ENCODE measurements around the gene WDR36.

WDR36 gene

GRCh38 chr5:111072949-111073682 lies 19.0 kb upstream of the WDR36 start:
- Histone ChIP-seq H3K9me3 (ENCODE audit: control insufficient read depth, low read length) (no peaks in the 10 kb centered on the region), H3K9ac (ENCODE audit: low read length) (no peak overlapping the region), H3K27me3 (ENCODE audit: control insufficient read depth, insufficient read depth, low read length) (peaks cover 44% of the 10 kb centered on the region), H3K4me1 (ENCODE audit: control insufficient read depth, insufficient read depth, low read length) (peaks cover 4% of the 10 kb centered on the region), H3K36me3 (ENCODE audit: control insufficient read depth, insufficient read depth, low read length) (no peaks in the 10 kb centered on the region), H3K4me3 (ENCODE audit: low read length) (peak overlapping the region; percentile 25)

GRCh38 chr5:111074244-111074643 lies 17.9 kb upstream of the WDR36 start:
- H3K9ac ChIP-seq (ENCODE audit: low read length): no peak overlapping the region
- no peaks in the 10 kb centered on the region for H3K36me3 ChIP-seq (ENCODE audit: control insufficient read depth, insufficient read depth, low read length)
- H3K27me3 ChIP-seq (ENCODE audit: control insufficient read depth, insufficient read depth, low read length): peaks cover 42% of the 10 kb centered on the region
- H3K4me3 ChIP-seq (ENCODE audit: low read length): no peak overlapping the region
- no peaks in the 10 kb centered on the region for H3K9me3 ChIP-seq (ENCODE audit: control insufficient read depth, low read length)
- peaks cover 4% of the 10 kb centered on the region for H3K4me1 ChIP-seq (ENCODE audit: control insufficient read depth, insufficient read depth, low read length)

GRCh38 chr5:111075520-111075919 lies 16.6 kb upstream of the WDR36 start:
- no peak overlapping the region for H3K4me3 ChIP-seq (ENCODE audit: low read length)
- no peaks in the 10 kb centered on the region for H3K9me3 ChIP-seq (ENCODE audit: control insufficient read depth, low read length)
- H3K9ac ChIP-seq (ENCODE audit: low read length): no peak overlapping the region
- H3K4me1 ChIP-seq (ENCODE audit: control insufficient read depth, insufficient read depth, low read length): peaks cover 4% of the 10 kb centered on the region
- no peaks in the 10 kb centered on the region for H3K36me3 ChIP-seq (ENCODE audit: control insufficient read depth, insufficient read depth, low read length)
- H3K27me3 ChIP-seq (ENCODE audit: control insufficient read depth, insufficient read depth, low read length): peaks cover 29% of the 10 kb centered on the region

GRCh38 chr5:111076091-111076490 lies 16.1 kb upstream of the WDR36 start:
- Histone ChIP-seq H3K4me1 (ENCODE audit: control insufficient read depth, insufficient read depth, low read length) (peaks cover 4% of the 10 kb centered on the region), H3K4me3 (ENCODE audit: low read length) (no peak overlapping the region), H3K27me3 (ENCODE audit: control insufficient read depth, insufficient read depth, low read length) (peaks cover 24% of the 10 kb centered on the region), H3K9ac (ENCODE audit: low read length) (no peak overlapping the region), H3K9me3 (ENCODE audit: control insufficient read depth, low read length) (no peaks in the 10 kb centered on the region), H3K36me3 (ENCODE audit: control insufficient read depth, insufficient read depth, low read length) (no peaks in the 10 kb centered on the region)

GRCh38 chr5:111077678-111078077 lies 14.5 kb upstream of the WDR36 start:
- H3K9ac ChIP-seq (ENCODE audit: low read length): no peak overlapping the region
- no peak overlapping the region for H3K4me3 ChIP-seq (ENCODE audit: low read length)
- H3K27me3 ChIP-seq (ENCODE audit: control insufficient read depth, insufficient read depth, low read length): peaks cover 17% of the 10 kb centered on the region
- H3K9me3 ChIP-seq (ENCODE audit: control insufficient read depth, low read length): no peaks in the 10 kb centered on the region
- peaks cover 4% of the 10 kb centered on the region for H3K4me1 ChIP-seq (ENCODE audit: control insufficient read depth, insufficient read depth, low read length)
- H3K36me3 ChIP-seq (ENCODE audit: control insufficient read depth, insufficient read depth, low read length): no peaks in the 10 kb centered on the region

- Histone ChIP-seq H3K27me3 (ENCODE audit: control insufficient read depth, insufficient read depth, low read length) (no peaks in the 10 kb centered on the region), H3K4me1 (ENCODE audit: control insufficient read depth, insufficient read depth, low read length) (no peaks in the 10 kb centered on the region), H3K36me3 (ENCODE audit: control insufficient read depth, insufficient read depth, low read length) (no peaks in the 10 kb centered on the region), H3K9me3 (ENCODE audit: control insufficient read depth, low read length) (no peaks in the 10 kb centered on the region), H3K4me3 (ENCODE audit: low read length) (no peak overlapping the region), H3K9ac (ENCODE audit: low read length) (no peak overlapping the region)
Observed at GRCh38 chr5:111079846-111080245, 12.3 kb upstream of the WDR36 start.

- H3K4me3 ChIP-seq (ENCODE audit: low read length): no peak overlapping the region
- H3K4me1 ChIP-seq (ENCODE audit: control insufficient read depth, insufficient read depth, low read length): no peaks in the 10 kb centered on the region
- no peaks in the 10 kb centered on the region for H3K36me3 ChIP-seq (ENCODE audit: control insufficient read depth, insufficient read depth, low read length)
- no peaks in the 10 kb centered on the region for H3K27me3 ChIP-seq (ENCODE audit: control insufficient read depth, insufficient read depth, low read length)
- H3K9me3 ChIP-seq (ENCODE audit: control insufficient read depth, low read length): no peaks in the 10 kb centered on the region
- no peak overlapping the region for H3K9ac ChIP-seq (ENCODE audit: low read length)
Observed at GRCh38 chr5:111083323-111083722, 8.8 kb upstream of the WDR36 start.

GRCh38 chr5:111095982-111096381 lies 3.8 kb downstream of the WDR36 start:
- H3K36me3 ChIP-seq (ENCODE audit: control insufficient read depth, insufficient read depth, low read length): no peaks in the 10 kb centered on the region
- no peak overlapping the region for H3K9ac ChIP-seq (ENCODE audit: low read length)
- no peak overlapping the region for H3K4me3 ChIP-seq (ENCODE audit: low read length)
- no peaks in the 10 kb centered on the region for H3K9me3 ChIP-seq (ENCODE audit: control insufficient read depth, low read length)
- no peaks in the 10 kb centered on the region for H3K27me3 ChIP-seq (ENCODE audit: control insufficient read depth, insufficient read depth, low read length)
- no peaks in the 10 kb centered on the region for H3K4me1 ChIP-seq (ENCODE audit: control insufficient read depth, insufficient read depth, low read length)

GRCh38 chr5:111099058-111099778 lies 7.1 kb downstream of the WDR36 start:
- H3K27me3 ChIP-seq (ENCODE audit: control insufficient read depth, insufficient read depth, low read length): no peaks in the 10 kb centered on the region
- no peak overlapping the region for H3K4me3 ChIP-seq (ENCODE audit: low read length)
- H3K9ac ChIP-seq (ENCODE audit: low read length): no peak overlapping the region
- no peaks in the 10 kb centered on the region for H3K4me1 ChIP-seq (ENCODE audit: control insufficient read depth, insufficient read depth, low read length)
- H3K36me3 ChIP-seq (ENCODE audit: control insufficient read depth, insufficient read depth, low read length): peaks cover under 1% of the 10 kb centered on the region
- H3K9me3 ChIP-seq (ENCODE audit: control insufficient read depth, low read length): no peaks in the 10 kb centered on the region

GRCh38 chr5:111106320-111106948 lies 14.3 kb downstream of the WDR36 start:
- Histone ChIP-seq H3K4me3 (ENCODE audit: low read length) (no peak overlapping the region), H3K4me1 (ENCODE audit: control insufficient read depth, insufficient read depth, low read length) (no peaks in the 10 kb centered on the region), H3K36me3 (ENCODE audit: control insufficient read depth, insufficient read depth, low read length) (peaks cover 4% of the 10 kb centered on the region)

GRCh38 chr5:111107371-111107770 lies 15.2 kb downstream of the WDR36 start:
- H3K36me3 ChIP-seq (ENCODE audit: control insufficient read depth, insufficient read depth, low read length): peaks cover 4% of the 10 kb centered on the region
- H3K9ac ChIP-seq (ENCODE audit: low read length): no peak overlapping the region
- no peaks in the 10 kb centered on the region for H3K27me3 ChIP-seq (ENCODE audit: control insufficient read depth, insufficient read depth, low read length)
- H3K4me1 ChIP-seq (ENCODE audit: control insufficient read depth, insufficient read depth, low read length): no peaks in the 10 kb centered on the region
- H3K9me3 ChIP-seq (ENCODE audit: control insufficient read depth, low read length): no peaks in the 10 kb centered on the region
- H3K4me3 ChIP-seq (ENCODE audit: low read length): no peak overlapping the region

More at GRCh38 chr5:111106320-111106948, 14.3 kb downstream of the WDR36 start:
- Histone ChIP-seq H3K9me3 (ENCODE audit: control insufficient read depth, low read length) (no peaks in the 10 kb centered on the region), H3K27me3 (ENCODE audit: control insufficient read depth, insufficient read depth, low read length) (no peaks in the 10 kb centered on the region), H3K9ac (ENCODE audit: low read length) (no peak overlapping the region)

- no peaks in the 10 kb centered on the region for H3K36me3 ChIP-seq (ENCODE audit: control insufficient read depth, insufficient read depth, low read length)
- H3K27me3 ChIP-seq (ENCODE audit: control insufficient read depth, insufficient read depth, low read length): no peaks in the 10 kb centered on the region
- H3K4me3 ChIP-seq (ENCODE audit: low read length): no peak overlapping the region
- H3K9ac ChIP-seq (ENCODE audit: low read length): no peak overlapping the region
- no peaks in the 10 kb centered on the region for H3K4me1 ChIP-seq (ENCODE audit: control insufficient read depth, insufficient read depth, low read length)
- no peaks in the 10 kb centered on the region for H3K9me3 ChIP-seq (ENCODE audit: control insufficient read depth, low read length)
Observed at GRCh38 chr5:111111956-111112355, 19.8 kb downstream of the WDR36 start.
